GM18498 (cell line): Measurements from ENCODE around the gene ZNF892.
"Not testable (repeated sequence)": the region's sequence is repeated elsewhere in the genome, so short reads cannot be mapped to it uniquely, and the experiment has no call there.

Experiments
- ATAC-seq: cut with Tn5 transposase; IDR thresholded peaks from one replicate; pipeline ENCODE4 v1.9.1; 2021; ENCODE audit warnings: mild to moderate bottlenecking, moderate library complexity; ENCODE audit not compliant: unreplicated experiment

ZNF892 gene

GRCh38 chr2:95207111-95207961, at the start of gene ZNF892:
TSS of gene ZNF892 (plus strand) at chr2:95207521. CDS start at chr2:95207816, 295 bp downstream.
- peak; percentile 97 for ATAC-seq

DNA sequence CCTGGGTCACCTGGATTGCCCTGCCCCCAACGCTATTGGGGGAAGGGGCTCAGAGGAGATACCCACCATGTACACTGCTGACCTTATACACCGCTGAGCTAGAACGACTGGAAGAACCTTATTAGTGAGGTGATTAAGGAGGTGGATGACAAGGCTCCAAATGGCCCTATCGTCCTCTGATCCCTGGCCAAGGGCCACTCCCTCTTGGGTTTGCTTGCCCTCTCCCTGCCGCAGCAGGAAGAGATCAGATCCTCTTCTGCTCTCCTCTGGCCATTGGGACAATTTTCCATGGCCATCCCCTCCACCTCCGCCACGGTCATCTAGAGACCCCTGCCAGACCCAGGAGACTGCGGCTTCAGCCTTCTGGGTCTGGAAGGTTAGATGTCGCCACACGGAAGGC, 48.9 kb upstream of the ZNF892 start:
- ATAC-seq, result no peak

DNA sequence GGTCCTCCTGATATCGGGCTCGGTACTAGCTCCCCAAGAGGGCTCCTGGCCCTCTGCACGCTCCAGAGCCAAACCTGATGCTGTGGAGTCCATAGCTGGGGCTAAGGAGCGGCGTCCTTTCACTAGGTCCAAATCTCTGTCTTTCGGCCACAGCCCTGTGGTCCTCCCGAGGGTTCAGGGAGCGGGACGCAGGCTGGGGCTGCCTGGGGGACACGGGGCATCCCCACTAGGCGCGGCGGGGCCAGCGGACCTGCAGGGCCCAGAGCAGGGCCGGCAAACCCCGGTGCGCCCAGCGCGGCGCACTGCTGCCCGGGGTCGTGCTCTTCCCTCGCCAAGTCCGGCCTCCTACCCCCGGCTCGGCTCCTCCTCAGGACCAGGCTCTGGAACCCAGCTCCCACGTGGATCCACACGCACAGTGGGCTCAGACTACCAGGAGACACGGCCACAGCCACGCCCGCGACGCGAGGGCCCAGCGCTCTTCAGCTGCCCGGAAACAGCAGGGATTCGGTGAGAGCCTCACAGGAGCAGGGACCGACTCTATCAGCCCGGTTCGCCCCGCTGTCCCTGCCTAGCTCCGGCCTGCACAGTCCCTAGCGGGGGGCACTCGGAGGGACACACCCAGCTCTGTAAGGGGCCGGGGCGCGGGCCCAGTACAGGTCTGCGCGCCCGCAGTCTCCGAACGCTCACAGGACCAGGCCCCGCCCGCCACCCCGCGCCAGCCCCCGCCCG, 48.3 kb upstream of the ZNF892 start:
- peak; percentile 63 for ATAC-seq

DNA sequence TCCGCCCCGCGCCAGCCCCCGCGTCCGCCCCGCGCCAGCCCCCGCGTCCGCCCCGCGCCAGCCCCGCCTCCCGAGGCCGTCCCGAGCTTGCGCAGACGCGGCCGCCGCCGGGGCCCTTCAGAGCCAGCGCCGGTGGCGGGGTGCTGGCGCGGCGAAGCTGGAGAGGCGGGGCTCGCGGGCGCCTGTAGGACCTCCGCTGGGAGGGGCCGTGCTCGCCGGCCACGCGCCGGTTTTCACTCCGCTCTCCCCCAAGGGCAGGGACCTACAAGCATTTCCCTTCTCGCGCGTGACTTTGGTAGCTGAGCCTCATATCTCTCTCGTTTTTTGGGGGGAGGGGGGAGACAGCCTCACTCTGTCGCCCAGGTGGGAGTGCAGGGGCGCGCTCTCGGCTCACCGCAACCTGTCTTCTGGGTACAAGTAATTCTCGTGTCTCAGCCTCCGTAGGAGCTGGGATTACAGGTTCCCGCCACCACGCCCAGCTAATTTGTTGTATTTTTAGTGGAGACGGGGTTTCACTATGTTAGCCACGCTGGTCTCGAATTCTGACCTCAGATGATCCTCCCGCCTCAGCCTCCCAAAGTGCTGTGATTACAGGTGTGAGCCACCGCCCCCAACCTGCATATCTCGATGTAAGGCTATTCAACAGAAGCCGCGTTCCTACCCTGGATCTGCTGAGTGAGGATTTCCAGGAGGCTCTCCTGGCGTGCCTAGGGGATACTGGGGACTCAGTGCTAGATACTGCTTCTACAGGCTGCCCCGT, 47.5 kb upstream of the ZNF892 start, which contains the start of gene ZNF514:
TSS of gene ZNF514 (minus strand) at position 159 of the 760 bp plus-strand sequence. CDS start 6,595 bp downstream, outside the sequence.
- peak; percentile 94 for ATAC-seq

DNA sequence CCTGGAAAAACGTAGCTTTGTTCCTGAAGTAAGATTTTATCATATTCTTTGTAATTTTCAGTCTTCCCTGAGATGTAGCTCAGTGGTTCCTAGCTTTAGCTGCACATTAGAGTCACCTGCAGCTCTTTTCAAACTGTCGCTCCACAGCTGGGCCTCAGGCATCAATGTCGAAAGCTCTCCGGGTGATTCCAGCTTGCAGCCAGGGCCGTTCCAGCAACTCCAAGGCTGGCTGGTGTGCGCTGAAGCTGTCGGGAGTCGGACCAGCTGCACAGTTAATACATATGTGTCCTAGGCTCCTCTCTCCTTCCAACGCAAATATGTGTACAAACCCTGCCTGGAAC, 42.3 kb upstream of the ZNF892 start:
- peak; percentile 13 for ATAC-seq

GRCh38 chr2:95165371-95166064, 41.8 kb upstream of the ZNF892 start, which contains the start of gene ZNF2:
TSS of gene ZNF2 (plus strand) at chr2:95165809. CDS start at chr2:95176227, 10,418 bp downstream.
- peak; percentile 94 for ATAC-seq

- ATAC-seq, result peak; percentile 25
These were observed 41.1 kb upstream of the ZNF892 start for GRCh38 chr2:95166065-95166763.

GRCh38 chr2:95171902-95172301, 35.4 kb upstream of the ZNF892 start:
- no peak for ATAC-seq

GRCh38 chr2:95174031-95174542, 33.2 kb upstream of the ZNF892 start:
- no peak for ATAC-seq

GRCh38 chr2:95179451-95179850, 27.9 kb upstream of the ZNF892 start:
- no peak for ATAC-seq

DNA sequence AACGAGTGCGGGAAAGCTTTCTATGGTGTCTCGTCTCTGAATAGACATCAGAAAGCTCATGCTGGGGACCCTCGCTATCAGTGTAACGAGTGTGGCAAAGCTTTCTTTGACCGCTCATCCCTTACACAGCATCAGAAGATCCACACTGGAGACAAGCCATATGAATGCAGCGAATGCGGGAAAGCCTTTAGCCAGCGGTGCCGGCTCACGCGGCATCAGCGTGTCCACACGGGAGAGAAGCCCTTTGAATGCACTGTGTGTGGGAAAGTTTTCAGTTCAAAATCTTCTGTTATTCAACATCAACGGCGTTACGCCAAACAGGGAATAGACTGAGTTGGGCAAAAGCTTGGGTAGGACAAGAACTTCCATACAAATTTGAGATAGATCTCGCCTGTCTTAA, 25.5 kb upstream of the ZNF892 start:
- ATAC-seq, result no peak

DNA sequence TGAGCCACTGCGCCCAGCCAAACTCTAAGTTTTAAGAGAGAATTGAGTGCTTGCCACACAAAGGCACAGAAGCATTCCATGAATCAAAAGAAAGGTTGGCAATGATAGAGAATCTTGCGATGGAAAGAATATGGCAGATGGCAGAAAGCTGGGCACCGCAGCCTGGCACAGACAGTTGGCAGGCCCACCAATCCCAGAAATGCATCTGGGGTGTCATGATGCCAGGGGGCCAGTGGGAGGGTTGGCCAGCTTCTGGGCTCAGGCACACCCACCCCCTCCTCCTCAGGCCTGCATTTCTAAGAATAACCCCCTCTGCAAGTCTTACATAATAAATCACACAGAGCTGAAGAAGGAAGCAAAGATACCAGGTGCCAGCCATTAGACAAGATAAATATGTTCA, 22.1 kb upstream of the ZNF892 start:
- no peak for ATAC-seq

DNA sequence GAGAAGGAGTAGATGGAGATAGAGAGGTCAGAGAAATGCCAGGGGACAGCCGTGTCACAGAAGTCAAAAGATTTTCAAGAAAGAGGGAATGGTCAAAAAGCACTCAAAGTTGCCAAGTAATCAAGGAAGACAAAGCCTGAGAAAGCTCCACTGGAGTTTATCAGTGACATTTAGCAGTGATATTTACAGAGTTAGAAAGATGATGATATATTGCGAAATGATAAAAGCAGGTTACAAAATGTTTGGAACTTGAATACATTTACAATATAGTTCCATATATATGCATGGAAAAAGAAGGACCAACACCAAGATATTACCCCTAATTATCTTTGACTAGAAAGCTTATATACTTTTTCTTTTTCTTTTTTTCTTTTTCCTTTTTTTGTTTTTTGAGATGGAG, 21.3 kb upstream of the ZNF892 start:
- ATAC-seq, result no peak

GRCh38 chr2:95192956-95193355, 14.4 kb upstream of the ZNF892 start:
- ATAC-seq, result not testable (repeated sequence)

- no peak for ATAC-seq
These were observed 3.4 kb upstream of the ZNF892 start for GRCh38 chr2:95203911-95204310.

- ATAC-seq, result no peak
These were observed 2.9 kb upstream of the ZNF892 start for GRCh38 chr2:95204396-95204795.

DNA sequence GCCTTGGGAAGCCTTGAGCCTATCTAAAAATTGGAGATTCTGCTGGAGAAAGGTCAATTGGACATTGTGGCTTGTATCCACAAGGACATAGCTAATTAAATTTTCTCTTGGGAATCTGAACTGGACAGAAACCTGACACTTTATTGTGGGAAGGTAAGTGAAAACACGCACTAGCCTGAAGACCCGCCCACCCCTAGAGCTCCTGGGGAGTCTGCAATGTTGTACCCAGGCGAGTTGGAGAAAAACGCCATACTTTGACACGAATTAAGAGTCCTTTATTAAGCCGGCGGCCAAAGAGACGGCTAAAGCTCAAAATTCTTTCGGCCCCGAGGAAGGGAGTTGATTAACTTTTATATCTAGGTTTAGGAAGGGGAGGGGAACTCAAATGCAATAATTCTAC, 1.2 kb upstream of the ZNF892 start:
- no peak for ATAC-seq

DNA sequence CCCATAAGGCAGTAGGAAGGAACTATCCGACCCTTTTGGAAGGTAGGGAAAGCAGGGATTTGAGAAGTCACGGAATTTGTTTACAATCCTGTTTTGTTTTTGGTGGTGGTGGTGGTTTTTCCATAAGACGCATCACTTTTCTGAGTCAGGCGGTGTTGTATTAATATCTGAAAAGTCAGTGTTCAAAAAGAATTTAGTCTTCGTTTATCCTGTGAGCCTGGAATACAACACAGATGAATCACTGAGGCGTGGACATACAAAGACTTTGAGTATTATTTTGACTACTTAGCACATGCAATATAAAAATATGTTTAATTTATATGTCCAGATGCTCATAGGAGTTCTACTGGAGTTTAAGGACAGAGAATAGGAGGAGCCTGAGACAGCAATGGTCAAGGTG, 785 bp downstream of the ZNF892 start:
- ATAC-seq, result no peak

- no peak for ATAC-seq
These were observed 7.8 kb downstream of the ZNF892 start for GRCh38 chr2:95215018-95215612.
